ENCODE data around the gene ZNF528. TPM values are rescaled to one million over a fixed set of nuclear protein-coding genes. Genes with fewer than 3 reads are reported as not detected.

The ZNF528 gene
- total RNA-seq, 3 donors from 2014 or later (not counting 1 experiment from before 2014, with no cell fraction given) = 28.8 to 36.5 (median 36.1) TPM

GRCh38 chr19:52453324-52454094 lies 55.9 kb downstream of the ZNF528 start, which contains the start of gene ZNF578:
Gene ZNF578, plus strand, starts transcription at chr19:52453553. Its CDS starts 48,293 bp downstream, at chr19:52501846.
- peaks cover 65% of the 10 kb centered on the region for H3K9me3 ChIP-seq (ENCODE audit: control insufficient read depth, insufficient read depth, low read length)
- WGBS (ENCODE audit: insufficient coverage) = 7% methylated on average over 48 of the region's 48 CpGs
- Mint-ChIP-seq H3K36me3 (peaks cover 74% of the 10 kb centered on the region), H3K9me3 (peaks cover 21 to 50% of the 10 kb centered on the region in 2 donors), H3K27ac (peak within 1 kb of the TSS; percentile 86 to 88), H3K4me3 (peak within 1 kb of the TSS; percentile 91), H3K27me3 (ENCODE audit: low read depth in 2 of 2) (peaks cover 13 to 18% of the 10 kb centered on the region in 2 donors), H3K4me1 (peaks cover 15 to 27% of the 10 kb centered on the region in 2 donors)
- no peaks in the 10 kb centered on the region for H3K27me3 ChIP-seq (ENCODE audit: control insufficient read depth, insufficient read depth, low read length)
- TF ChIP-seq, protein P1, sequence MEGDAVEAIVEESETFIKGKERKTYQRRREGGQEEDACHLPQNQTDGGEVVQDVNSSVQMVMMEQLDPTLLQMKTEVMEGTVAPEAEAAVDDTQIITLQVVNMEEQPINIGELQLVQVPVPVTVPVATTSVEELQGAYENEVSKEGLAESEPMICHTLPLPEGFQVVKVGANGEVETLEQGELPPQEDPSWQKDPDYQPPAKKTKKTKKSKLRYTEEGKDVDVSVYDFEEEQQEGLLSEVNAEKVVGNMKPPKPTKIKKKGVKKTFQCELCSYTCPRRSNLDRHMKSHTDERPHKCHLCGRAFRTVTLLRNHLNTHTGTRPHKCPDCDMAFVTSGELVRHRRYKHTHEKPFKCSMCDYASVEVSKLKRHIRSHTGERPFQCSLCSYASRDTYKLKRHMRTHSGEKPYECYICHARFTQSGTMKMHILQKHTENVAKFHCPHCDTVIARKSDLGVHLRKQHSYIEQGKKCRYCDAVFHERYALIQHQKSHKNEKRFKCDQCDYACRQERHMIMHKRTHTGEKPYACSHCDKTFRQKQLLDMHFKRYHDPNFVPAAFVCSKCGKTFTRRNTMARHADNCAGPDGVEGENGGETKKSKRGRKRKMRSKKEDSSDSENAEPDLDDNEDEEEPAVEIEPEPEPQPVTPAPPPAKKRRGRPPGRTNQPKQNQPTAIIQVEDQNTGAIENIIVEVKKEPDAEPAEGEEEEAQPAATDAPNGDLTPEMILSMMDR (IDR thresholded peaks at IDR 0.05) = no peak
- intact Hi-C loops (cut with micrococcal nuclease) = loop anchor here (10.0 kb wide), 1 partner anchor 59 kb away; the partner anchor contains the start of gene ZNF528
- H3K4me1 ChIP-seq (ENCODE audit: control insufficient read depth, insufficient read depth, low read length) = peaks cover 12% of the 10 kb centered on the region
- peaks cover 14% of the 10 kb centered on the region for H3K36me3 ChIP-seq (ENCODE audit: control insufficient read depth, insufficient read depth, low read length)
- DNase-seq (peak; percentile 66 to 72), ATAC-seq (peak; percentile 68 to 97 (median 95))
- H3K27ac ChIP-seq (ENCODE audit: low read length) = peak within 1 kb of the TSS; percentile 65
- peak within 1 kb of the TSS; percentile 75 for H3K4me3 ChIP-seq (ENCODE audit: low read length)

GRCh38 chr19:52464798-52465470 lies 67.3 kb downstream of the ZNF528 start:
- WGBS (ENCODE audit: insufficient coverage) = 82% methylated on average over 6 of the region's 14 CpGs
- Mint-ChIP-seq H3K4me1 (no peaks in the 10 kb centered on the region), H3K4me3 (no peak overlapping the region), H3K9me3 (peaks cover 6 to 26% of the 10 kb centered on the region in 2 donors), H3K27ac (no peak overlapping the region), H3K27me3 (ENCODE audit: low read depth in 2 of 2) (no peaks in the 10 kb centered on the region), H3K36me3 (peaks cover 42% of the 10 kb centered on the region)
- TF ChIP-seq, protein P1 (IDR thresholded peaks at IDR 0.05) = no peak
- Histone ChIP-seq H3K27ac (ENCODE audit: low read length) (no peak overlapping the region), H3K27me3 (ENCODE audit: control insufficient read depth, insufficient read depth, low read length) (no peaks in the 10 kb centered on the region), H3K4me3 (ENCODE audit: low read length) (no peak overlapping the region), H3K36me3 (ENCODE audit: control insufficient read depth, insufficient read depth, low read length) (no peaks in the 10 kb centered on the region), H3K9me3 (ENCODE audit: control insufficient read depth, insufficient read depth, low read length) (peaks cover 54% of the 10 kb centered on the region), H3K4me1 (ENCODE audit: control insufficient read depth, insufficient read depth, low read length) (no peaks in the 10 kb centered on the region)
- DNase-seq (no peak), ATAC-seq (no peak)
- intact Hi-C loops (cut with micrococcal nuclease) = no loop called here

Other genes with a start within 250 kb of the ZNF528 start
- 10 to 100 TPM; 27.9 to 40.2 (median 28.0) TPM for gene ZNF836, start 226.2 kb upstream of the ZNF528 start, total RNA-seq
- gene PPP2R1A, start 207.8 kb upstream of the ZNF528 start, total RNA-seq = 100 to 1,000 TPM; 221 to 256 (median 232) TPM
- 10 to 100 TPM; 29.4 to 36.9 (median 32.9) TPM for gene ZNF766, start 128.3 kb upstream of the ZNF528 start, total RNA-seq
- 1 to 10 TPM; 6.4 to 9.4 (median 7.6) TPM for gene ZNF480, start 100.7 kb upstream of the ZNF528 start, total RNA-seq
- under 1 TPM; 0.68 to 0.86 (median 0.82) TPM for gene ZNF610, start 61.6 kb upstream of the ZNF528 start, total RNA-seq
- 10 to 100 TPM; 23.1 to 33.2 (median 31.2) TPM for gene ZNF880, start 27.9 kb upstream of the ZNF528 start, total RNA-seq
- gene ZNF534, start 31.3 kb downstream of the ZNF528 start, total RNA-seq = under 1 TPM in 1 of 3 donors, not detected in 2; 0.18 TPM
- 1 to 10 TPM; 2.5 to 4.1 (median 3.0) TPM for gene ZNF578, start 55.7 kb downstream of the ZNF528 start, total RNA-seq
- 10 to 100 TPM; 43.8 to 69.1 (median 49.5) TPM for gene ZNF808, start 129.8 kb downstream of the ZNF528 start, total RNA-seq
- gene ZNF701, start 172.4 kb downstream of the ZNF528 start, total RNA-seq = 10 to 100 TPM; 27.4 to 41.2 (median 28.4) TPM
- 100 to 1,000 TPM in 1 of 3 donors, 10 to 100 TPM in 2; 46.8 to 114 (median 96.9) TPM for gene ZNF83, start 240.5 kb downstream of the ZNF528 start, total RNA-seq